Measurements from ENCODE around the gene PAX3.

The PAX3 gene

DNA sequence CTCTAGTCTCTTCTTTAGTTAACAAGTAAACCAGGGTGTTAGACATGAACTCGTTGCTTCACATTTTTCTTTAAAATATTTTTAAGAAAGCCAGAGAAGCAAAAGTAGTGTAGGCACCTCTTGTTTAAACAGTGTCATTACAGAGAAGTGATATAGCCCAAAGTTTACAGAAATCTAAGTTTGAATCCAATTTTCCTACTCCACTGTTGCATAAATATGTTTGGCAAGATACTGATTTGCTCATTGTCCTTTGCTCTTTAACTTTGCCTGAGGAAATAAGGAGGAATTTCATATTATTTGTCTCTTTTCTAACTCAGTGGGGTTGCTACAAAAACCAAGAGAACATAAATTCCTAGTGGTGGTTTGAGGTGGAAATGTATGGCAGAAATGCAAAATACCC lies 81.1 kb downstream of the PAX3 start:
- no peak for DNase-seq (ENCODE audit: low read depth in 1 of 2, low spot score in 1 of 2)
- Histone ChIP-seq H3K4me3 (replicated peaks; ENCODE audit: insufficient read depth, low read length) (no peak overlapping the region), H3K27ac (replicated peaks) (no peak overlapping the region), H3K27me3 (ENCODE audit: insufficient read depth, poor library complexity, severe bottlenecking) (peaks cover 2% of the 10 kb centered on the region)
- TF ChIP-seq, protein P1, sequence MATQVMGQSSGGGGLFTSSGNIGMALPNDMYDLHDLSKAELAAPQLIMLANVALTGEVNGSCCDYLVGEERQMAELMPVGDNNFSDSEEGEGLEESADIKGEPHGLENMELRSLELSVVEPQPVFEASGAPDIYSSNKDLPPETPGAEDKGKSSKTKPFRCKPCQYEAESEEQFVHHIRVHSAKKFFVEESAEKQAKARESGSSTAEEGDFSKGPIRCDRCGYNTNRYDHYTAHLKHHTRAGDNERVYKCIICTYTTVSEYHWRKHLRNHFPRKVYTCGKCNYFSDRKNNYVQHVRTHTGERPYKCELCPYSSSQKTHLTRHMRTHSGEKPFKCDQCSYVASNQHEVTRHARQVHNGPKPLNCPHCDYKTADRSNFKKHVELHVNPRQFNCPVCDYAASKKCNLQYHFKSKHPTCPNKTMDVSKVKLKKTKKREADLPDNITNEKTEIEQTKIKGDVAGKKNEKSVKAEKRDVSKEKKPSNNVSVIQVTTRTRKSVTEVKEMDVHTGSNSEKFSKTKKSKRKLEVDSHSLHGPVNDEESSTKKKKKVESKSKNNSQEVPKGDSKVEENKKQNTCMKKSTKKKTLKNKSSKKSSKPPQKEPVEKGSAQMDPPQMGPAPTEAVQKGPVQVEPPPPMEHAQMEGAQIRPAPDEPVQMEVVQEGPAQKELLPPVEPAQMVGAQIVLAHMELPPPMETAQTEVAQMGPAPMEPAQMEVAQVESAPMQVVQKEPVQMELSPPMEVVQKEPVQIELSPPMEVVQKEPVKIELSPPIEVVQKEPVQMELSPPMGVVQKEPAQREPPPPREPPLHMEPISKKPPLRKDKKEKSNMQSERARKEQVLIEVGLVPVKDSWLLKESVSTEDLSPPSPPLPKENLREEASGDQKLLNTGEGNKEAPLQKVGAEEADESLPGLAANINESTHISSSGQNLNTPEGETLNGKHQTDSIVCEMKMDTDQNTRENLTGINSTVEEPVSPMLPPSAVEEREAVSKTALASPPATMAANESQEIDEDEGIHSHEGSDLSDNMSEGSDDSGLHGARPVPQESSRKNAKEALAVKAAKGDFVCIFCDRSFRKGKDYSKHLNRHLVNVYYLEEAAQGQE (IDR thresholded peaks at IDR 0.05; ENCODE audit: insufficient replicate concordance, low read depth), result no peak
- TF ChIP-seq GABPA (IDR thresholded peaks at IDR 0.05; ENCODE audit: low read depth), result no peak
- TF ChIP-seq, protein P2, sequence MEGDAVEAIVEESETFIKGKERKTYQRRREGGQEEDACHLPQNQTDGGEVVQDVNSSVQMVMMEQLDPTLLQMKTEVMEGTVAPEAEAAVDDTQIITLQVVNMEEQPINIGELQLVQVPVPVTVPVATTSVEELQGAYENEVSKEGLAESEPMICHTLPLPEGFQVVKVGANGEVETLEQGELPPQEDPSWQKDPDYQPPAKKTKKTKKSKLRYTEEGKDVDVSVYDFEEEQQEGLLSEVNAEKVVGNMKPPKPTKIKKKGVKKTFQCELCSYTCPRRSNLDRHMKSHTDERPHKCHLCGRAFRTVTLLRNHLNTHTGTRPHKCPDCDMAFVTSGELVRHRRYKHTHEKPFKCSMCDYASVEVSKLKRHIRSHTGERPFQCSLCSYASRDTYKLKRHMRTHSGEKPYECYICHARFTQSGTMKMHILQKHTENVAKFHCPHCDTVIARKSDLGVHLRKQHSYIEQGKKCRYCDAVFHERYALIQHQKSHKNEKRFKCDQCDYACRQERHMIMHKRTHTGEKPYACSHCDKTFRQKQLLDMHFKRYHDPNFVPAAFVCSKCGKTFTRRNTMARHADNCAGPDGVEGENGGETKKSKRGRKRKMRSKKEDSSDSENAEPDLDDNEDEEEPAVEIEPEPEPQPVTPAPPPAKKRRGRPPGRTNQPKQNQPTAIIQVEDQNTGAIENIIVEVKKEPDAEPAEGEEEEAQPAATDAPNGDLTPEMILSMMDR (IDR thresholded peaks at IDR 0.05; ENCODE audit: insufficient read depth, low read length), result no peak
- no peak for TF ChIP-seq POLR2AphosphoS5 (IDR thresholded peaks at IDR 0.05; ENCODE audit: low read depth)
- TF ChIP-seq SPI1 (IDR thresholded peaks at IDR 0.05; ENCODE audit: borderline replicate concordance, low read depth), result no peak

DNA sequence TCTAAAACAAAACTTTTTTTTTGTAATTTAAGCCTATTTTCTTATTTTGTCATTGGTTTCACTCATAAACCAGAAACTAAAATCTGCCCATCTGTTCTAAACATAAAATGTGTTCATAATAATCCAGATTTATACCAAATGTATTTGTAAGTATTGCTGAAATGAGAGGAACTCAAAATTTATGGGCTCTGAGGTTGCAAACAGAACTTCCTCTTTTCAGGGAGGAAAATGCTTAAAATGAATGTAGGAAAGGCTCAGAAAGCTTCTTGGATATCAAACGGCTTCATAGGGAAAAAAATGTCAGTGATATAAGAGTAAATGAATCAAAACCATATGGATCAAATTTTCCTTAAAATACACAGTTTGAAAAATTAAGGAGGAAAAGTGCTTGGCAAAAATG lies 83.9 kb downstream of the PAX3 start:
- Histone ChIP-seq H3K27me3 (ENCODE audit: insufficient read depth, poor library complexity, severe bottlenecking) (peaks cover 6% of the 10 kb centered on the region), H3K27ac (replicated peaks) (no peak overlapping the region), H3K4me3 (replicated peaks; ENCODE audit: insufficient read depth, low read length) (no peak overlapping the region)
- no peak for DNase-seq (ENCODE audit: low read depth in 1 of 2, low spot score in 1 of 2)
- TF ChIP-seq GABPA (IDR thresholded peaks at IDR 0.05; ENCODE audit: low read depth), result no peak
- peak; percentile 59 for TF ChIP-seq SPI1 (IDR thresholded peaks at IDR 0.05; ENCODE audit: borderline replicate concordance, low read depth)

DNA sequence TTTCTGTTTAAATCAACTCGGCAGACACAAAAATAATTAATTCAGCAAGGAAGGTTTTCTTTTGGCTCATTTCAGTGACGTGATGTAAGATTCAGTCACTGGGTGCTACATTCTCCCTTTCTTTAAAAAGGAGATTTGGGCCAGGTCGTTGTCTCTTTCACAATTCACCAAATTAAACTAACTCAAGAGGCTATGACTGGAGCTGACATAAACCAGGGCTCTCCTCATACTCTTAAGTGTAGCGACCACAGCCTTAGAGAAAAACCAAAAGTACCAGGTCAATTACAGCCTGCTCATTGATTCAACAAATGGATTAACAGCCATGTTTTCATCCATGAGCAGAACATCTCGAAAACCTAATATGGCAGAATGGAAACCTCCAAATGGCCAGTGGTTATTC lies 85.7 kb downstream of the PAX3 start:
- Histone ChIP-seq H3K27ac (replicated peaks) (no peak overlapping the region), H3K27me3 (ENCODE audit: insufficient read depth, poor library complexity, severe bottlenecking) (peaks cover 5% of the 10 kb centered on the region), H3K4me3 (replicated peaks; ENCODE audit: insufficient read depth, low read length) (no peak overlapping the region)
- no peak for DNase-seq (ENCODE audit: low read depth in 1 of 2, low spot score in 1 of 2)
- TF ChIP-seq POLR2AphosphoS5 (IDR thresholded peaks at IDR 0.05; ENCODE audit: low read depth), result no peak
- TF ChIP-seq GABPA (IDR thresholded peaks at IDR 0.05; ENCODE audit: low read depth), result no peak
- TF ChIP-seq, protein P2 (IDR thresholded peaks at IDR 0.05; ENCODE audit: insufficient read depth, low read length), result no peak
- no peak for TF ChIP-seq SPI1 (IDR thresholded peaks at IDR 0.05; ENCODE audit: borderline replicate concordance, low read depth)
- TF ChIP-seq, protein P1 (IDR thresholded peaks at IDR 0.05; ENCODE audit: insufficient replicate concordance, low read depth), result no peak

DNA sequence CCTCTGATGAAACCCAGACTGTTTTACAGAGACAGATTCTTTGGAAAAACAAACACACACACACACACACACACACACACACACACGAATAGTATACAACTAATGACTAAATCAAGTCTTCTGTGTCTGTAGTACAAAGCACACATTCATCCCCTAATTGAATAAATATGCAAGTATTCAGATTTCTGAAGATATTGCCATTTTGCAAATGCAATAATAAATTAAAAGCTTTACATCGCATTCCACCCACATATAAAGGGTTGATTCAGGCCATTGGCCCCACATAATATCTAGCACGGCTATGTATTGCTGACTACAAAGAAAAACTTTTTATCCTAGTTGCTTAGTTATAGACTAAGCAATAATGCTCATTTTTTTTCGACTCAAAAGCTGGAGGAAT lies 86.2 kb downstream of the PAX3 start:
- Histone ChIP-seq H3K27me3 (ENCODE audit: insufficient read depth, poor library complexity, severe bottlenecking) (peaks cover 5% of the 10 kb centered on the region), H3K27ac (replicated peaks) (no peak overlapping the region), H3K4me3 (replicated peaks; ENCODE audit: insufficient read depth, low read length) (no peak overlapping the region)
- no peak for DNase-seq (ENCODE audit: low read depth in 1 of 2, low spot score in 1 of 2)
- TF ChIP-seq POLR2AphosphoS5 (IDR thresholded peaks at IDR 0.05; ENCODE audit: low read depth) (no peak), GABPA (IDR thresholded peaks at IDR 0.05; ENCODE audit: low read depth) (no peak), SPI1 (IDR thresholded peaks at IDR 0.05; ENCODE audit: borderline replicate concordance, low read depth) (no peak)
- TF ChIP-seq, protein P2 (IDR thresholded peaks at IDR 0.05; ENCODE audit: insufficient read depth, low read length), result no peak
- TF ChIP-seq, protein P1 (IDR thresholded peaks at IDR 0.05; ENCODE audit: insufficient replicate concordance, low read depth), result no peak
